ELF-1 (cell line): ENCODE data around the gene TACC2.
A peak's percentile ranks its signal among the peaks of the same experiment; 100 is the strongest.
"Not testable (repeated sequence)": the region's sequence is repeated elsewhere in the genome, so short reads cannot be mapped to it uniquely, and the experiment has no call there.

Source experiments
- DNase-seq: peaks from one replicate; pipeline ENCODE4 v3.0.0-alpha.2; 2016; ENCODE audit warnings: low read depth, low spot score

TACC2 gene

DNA sequence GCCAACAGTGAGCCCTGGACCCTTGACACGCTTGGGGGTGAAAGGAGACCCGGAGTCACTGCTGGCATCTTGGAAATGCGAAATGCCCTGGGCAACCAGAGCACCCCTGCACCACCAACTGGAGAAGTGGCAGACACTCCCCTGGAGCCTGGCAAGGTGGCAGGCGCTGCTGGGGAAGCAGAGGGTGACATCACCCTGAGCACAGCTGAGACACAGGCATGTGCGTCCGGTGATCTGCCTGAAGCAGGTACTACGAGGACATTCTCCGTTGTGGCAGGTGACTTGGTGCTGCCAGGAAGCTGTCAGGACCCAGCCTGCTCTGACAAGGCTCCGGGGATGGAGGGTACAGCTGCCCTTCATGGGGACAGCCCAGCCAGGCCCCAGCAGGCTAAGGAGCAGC, 98.5 kb downstream of the TACC2 start:
- no peak for DNase-seq

DNA sequence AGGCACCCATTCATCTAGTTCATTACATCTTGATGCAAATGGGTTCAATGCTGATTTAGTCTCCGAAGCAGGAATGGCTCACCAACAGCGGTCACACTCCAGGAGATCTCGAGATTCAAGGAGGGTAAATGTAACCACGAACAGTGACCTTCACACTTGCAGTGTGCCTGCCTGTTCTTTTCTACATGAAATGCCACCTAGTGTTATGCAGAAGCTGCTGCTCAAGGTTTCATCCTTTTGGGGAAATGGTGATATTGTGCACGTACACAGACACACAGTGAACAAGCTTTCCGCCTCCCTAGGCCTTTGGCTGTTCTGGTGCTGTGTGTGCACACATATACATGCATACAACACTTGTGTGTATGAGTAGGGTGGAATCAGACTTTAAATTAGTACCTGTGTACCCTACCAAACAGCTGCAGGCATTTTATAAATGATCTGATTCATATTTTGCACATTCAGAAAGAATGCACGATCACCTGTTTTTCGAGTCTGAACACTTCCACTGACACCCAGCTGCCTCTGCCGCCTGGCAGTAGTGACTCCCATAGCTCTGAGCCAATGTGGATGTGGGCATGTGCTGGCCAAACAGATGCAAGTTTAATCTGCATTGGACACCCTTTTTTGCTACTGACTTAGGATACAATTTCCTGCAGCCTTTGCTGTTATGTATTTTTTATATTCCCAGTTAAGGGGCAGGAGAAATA, 100.5 kb downstream of the TACC2 start:
- DNase-seq = no peak

GRCh38 chr10:122091722-122092121, 102.8 kb downstream of the TACC2 start:
- no peak for DNase-seq

DNA sequence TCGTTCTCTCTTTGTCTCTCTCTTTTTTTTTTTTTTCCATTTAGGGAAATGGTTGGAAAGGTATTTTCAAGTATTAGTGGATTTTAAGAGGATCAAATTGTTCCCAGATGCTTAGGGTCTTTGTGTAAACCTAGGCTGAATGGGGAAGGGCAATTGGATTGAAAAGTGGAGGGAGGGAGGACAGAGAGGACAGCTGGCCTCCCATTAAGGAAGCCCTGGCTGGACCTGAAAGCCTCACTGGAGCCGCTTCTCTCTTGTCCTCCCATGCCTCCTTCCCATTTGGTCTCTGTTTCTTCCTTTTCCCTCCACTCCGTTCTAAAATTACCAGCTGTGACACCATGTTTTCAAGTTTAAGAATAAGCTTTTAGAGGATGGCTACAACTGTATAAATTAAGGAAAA, 104.1 kb downstream of the TACC2 start:
- DNase-seq = no peak

DNA sequence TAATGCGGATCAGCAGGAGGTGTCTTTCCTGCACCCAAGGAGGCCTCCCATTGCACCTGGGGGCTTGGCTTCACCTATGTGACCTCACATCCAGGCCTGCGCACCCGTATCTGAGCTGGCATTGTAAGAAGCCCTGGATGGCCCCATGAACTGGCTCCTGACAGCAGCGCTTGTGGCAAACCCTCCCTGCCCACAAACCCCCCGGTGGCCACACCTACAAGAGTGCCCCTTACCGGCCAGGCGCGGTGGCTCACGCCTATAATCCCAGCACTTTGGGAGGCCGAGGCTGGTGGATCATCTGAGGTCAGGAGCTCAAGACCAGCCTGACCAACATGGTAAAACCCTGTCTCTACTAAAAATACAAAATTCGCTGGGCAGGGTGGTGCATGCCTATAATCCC, 107.2 kb downstream of the TACC2 start:
- DNase-seq = not testable (repeated sequence)

- no peak for DNase-seq
Observed at GRCh38 chr10:122096705-122097104, 107.7 kb downstream of the TACC2 start.

GRCh38 chr10:122097935-122098334, 109.0 kb downstream of the TACC2 start:
- no peak for DNase-seq

GRCh38 chr10:122098924-122099323, 110.0 kb downstream of the TACC2 start:
- DNase-seq = no peak

DNA sequence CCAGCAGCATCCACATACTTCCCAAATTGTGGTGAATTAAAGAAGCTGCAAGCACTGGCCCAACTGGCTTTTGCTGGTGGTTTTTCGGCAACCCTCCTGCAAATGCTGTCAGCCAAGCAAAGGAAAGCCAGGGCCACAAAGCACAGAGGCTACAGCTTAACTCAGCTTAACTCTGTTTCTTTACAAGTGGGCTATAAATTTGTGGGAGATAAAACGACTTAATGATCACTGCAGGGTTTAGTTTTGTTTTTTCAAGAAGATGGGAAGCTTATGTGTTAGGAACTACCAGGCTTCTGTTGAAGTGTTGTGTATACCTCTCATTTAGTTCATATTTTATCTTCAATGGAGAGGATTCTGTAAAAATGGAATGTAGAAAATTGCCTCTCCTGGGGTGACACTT, 110.6 kb downstream of the TACC2 start:
- DNase-seq = peak; percentile 20

DNA sequence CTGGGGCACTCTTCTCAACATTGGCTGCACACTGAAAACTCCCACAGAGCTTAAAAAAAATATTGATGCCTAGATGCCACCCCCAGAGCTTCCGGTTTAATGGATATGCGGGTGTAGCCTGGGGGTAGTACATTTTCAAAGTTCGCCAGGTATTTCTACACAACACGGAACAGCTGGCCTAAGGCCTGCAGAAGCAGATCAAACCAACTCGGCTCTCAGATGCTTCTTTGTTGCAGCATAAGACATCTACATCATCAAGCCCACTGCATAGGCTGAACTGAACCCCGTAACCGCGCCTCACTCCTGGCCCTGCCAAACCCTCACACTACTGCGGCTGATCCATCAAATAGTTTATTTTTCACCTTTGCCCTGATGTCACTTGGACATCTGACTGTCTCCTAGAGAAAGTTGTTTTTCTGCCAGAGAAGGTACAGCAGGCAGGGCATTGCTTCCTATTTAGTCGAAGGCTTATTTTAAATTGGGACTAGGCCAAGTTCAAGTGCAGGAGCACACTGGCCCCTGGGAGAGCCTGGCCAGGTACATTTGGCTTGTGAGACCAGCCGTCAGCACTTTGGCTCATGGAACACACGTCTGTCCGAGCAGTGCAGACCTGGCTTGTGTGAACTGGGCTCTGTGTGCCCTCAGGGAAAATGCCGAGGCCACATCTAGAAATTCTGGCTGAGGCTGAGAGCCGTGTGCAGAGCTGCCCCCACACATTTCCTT, 113.3 kb downstream of the TACC2 start:
- DNase-seq = peak; percentile 53

GRCh38 chr10:122102869-122103525, 114.0 kb downstream of the TACC2 start:
- DNase-seq = no peak

- DNase-seq = no peak
Observed at GRCh38 chr10:122103592-122103991, 114.6 kb downstream of the TACC2 start.

- not testable (repeated sequence) for DNase-seq
Observed at GRCh38 chr10:122108786-122109185, 119.8 kb downstream of the TACC2 start.

DNA sequence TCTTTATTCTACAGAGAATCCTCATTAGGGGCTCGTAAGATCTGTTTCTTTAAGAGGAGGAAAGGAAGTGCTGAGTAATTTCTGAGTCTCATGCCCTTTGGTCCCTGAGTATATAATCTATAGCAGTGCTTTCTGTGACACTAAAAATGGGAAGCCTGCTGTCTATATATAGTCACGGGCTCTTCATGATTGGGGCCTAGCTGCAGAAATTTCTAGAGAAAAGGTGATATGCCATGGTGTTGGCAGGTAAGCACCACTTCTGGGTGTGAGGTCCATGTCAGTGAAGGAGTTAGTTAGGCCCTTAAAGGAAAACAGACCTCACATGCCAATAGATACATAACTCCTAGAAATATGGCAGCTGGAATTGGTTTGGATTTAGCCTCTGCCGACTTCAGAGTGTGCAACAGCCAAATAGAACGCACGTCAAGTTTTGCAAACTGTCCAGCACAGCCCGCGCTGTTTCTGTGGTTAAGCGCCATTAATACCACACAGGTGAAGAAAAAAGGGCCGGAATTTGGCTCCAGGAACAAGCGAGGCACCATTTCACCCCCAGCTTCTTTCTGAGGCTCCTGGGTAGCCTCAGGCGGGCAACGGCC, 123.2 kb downstream of the TACC2 start:
- DNase-seq = no peak

DNA sequence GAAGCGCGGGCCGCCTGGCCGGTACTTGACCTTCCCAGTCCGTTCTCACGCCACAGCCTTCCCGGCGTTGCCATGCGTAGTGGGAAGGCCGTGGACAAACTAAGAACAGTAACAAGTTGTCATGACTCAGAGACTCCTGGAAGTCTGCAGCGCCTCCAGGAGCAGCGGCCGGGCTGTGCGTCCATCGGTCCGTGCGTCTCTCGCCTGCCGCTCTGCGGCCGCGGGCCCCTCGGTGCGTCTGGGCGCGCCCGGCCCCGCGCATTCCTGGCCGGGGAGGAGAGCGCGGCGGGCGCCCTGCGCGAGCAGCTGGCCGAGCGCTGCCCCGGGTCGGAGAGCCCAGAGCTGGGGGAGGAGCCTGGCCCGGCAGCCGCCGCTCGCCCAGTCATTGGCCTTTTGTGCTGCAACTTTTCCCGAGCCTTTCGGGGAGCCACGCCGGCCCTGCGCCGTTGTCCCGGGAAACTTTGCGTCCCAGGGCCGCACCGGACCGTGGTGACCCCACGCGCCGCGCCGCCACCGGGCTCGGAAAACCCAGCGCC, 123.7 kb downstream of the TACC2 start:
- DNase-seq = peak; percentile 92

- peak; percentile 79 for DNase-seq
Observed at GRCh38 chr10:122113161-122113944, 124.4 kb downstream of the TACC2 start.

GRCh38 chr10:122113945-122114747, 125.2 kb downstream of the TACC2 start:
- no peak for DNase-seq

GRCh38 chr10:122115874-122116273, 126.9 kb downstream of the TACC2 start:
- no peak for DNase-seq

DNA sequence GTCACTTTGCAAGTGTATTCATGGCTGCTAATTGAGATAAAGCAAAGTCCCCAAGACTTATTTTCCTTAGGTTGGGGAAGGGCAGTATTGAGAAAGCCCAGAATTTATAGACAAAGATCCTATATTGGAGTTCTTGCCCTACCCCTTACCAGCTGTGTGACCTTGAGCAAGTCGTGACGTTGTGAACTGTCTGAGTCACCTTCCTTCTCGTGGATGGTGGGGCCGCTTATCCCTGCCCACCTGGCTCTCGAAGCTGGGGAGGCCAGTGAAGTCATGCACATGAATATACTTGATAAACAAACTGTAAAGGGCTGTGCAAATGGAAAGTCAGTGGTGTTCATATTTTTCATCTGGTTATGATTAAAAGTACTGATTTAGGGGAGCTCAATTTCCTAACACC, 127.4 kb downstream of the TACC2 start:
- DNase-seq = no peak

DNA sequence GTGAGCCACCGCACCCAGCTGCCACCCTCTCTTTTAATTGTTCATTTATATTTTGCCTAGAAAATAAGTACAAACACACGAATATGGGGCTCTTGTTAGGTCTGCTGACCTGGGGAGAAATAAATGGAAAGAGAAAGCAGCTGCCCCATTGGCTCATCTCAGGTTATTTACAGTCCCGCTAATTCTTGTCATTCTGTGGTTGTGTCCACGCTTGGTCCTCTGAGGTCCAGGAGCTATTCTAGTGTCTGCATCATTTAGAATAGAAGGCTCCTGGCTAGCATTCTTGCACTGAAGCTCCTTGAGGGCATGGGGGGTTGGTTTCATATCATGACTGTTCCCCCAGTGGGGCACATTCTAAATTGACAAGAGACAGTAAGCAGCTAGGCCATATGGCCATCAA, 128.5 kb downstream of the TACC2 start:
- no peak for DNase-seq
